ENCODE results near the gene CLEC20A. TPM values are rescaled to one million over a fixed set of nuclear protein-coding genes. Genes with fewer than 3 reads are reported as not detected.

The CLEC20A gene
- total and polyA plus RNA-seq, 2 of the 8 experiments (the other 6 are each of a cell fraction or from before 2014, with no cell fraction given): not detected

DNA sequence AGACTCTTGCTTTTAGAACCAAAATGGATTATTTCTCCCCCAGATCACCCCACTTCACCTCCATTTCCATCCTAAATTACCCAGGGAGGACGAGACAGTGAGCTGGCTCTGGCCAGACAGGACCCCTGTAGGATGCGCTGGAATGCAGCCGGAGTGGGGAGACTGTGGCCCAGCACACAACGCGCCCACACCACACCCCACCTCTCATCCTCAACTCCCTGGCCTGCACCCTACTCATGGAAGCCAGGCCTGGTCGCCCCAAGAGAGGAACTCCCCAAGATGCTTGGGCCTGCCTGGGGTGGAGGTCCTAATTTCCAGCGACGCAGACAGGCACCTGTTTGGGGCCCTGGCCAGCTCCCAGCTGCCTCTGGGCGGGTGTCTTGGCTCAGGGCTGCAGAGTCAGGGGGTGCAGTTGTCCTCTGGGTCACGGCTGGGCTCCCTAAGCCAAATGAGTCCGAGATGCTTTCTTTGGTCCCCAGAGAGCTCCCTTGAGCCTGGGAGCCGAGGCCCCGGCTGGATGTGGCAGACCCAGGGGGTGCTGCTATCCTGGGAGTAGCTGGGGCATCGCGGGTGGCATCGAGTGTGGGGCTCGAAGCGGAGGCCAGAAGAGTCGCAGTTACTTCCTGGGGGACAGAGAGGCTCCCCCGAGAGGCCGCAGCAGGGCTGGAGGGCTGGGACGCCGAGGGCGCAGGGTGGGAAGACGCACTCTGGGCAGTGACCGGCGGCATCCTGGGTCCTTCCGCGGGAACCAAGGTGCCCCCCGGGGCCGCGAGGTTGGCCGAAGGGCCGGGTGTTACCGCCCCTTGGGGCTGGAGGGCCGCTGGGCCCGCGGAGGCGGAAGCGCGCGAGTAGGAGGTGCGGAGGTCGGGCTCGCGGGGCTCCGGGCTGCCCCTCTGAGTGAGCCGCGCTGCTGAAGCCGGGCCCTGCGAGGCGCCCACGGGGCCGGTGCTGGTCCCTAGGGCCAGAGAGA lies 10.4 kb downstream of the CLEC20A start:
- H3K27me3 ChIP-seq (replicated peaks in 1 of 4; ENCODE audit: control insufficient read depth in 3 of 4, extremely low read depth in 1 of 4, insufficient read depth in 3 of 4, low read length in 3 of 4): no peaks in the 10 kb centered on the region
- no peak overlapping the region for H3K14ac ChIP-seq (ENCODE audit: insufficient read length)
- no peaks in the 10 kb centered on the region for H3K23me2 ChIP-seq (ENCODE audit: low read depth, low read length)
- H3K79me2 ChIP-seq (ENCODE audit: control insufficient read depth in 1 of 2, insufficient read depth in 2 of 2, low read length in 2 of 2): no peaks in the 10 kb centered on the region
- H2BK5ac ChIP-seq (ENCODE audit: low read depth, low read length): no peak overlapping the region
- H2BK120ac ChIP-seq (replicated peaks; ENCODE audit: low read depth, low read length): no peak overlapping the region
- no peak overlapping the region for H3K9ac ChIP-seq (replicated peaks in 1 of 4; ENCODE audit: extremely low read depth in 1 of 4, low read depth in 3 of 4, low read length in 3 of 4)
- H2BK20ac ChIP-seq (ENCODE audit: low read length): no peak overlapping the region
- TF ChIP-seq CREB1 (IDR thresholded peaks at IDR 0.05) (no peak), CBX8 (IDR thresholded peaks at IDR 0.05; ENCODE audit: borderline replicate concordance, low read depth, low read length) (no peak), KDM1A (IDR thresholded peaks at IDR 0.05; ENCODE audit: borderline replicate concordance, low read length) (no peak), SP4 (IDR thresholded peaks at IDR 0.05; ENCODE audit: low read length) (no peak), RXRA (IDR thresholded peaks at IDR 0.05; ENCODE audit: insufficient read depth, low read depth, low read length) (no peak), RFX5 (IDR thresholded peaks at IDR 0.05; ENCODE audit: borderline replicate concordance, low read depth, low read length) (no peak), TAF1 (IDR thresholded peaks at IDR 0.05; ENCODE audit: low read depth, low read length) (0 out of 2 replicates have a peak, but pooled peaks have one; percentile 11)
- H2AK5ac ChIP-seq (ENCODE audit: low read depth, low read length): no peak overlapping the region
- no peaks in the 10 kb centered on the region for H3K79me1 ChIP-seq (ENCODE audit: low read depth, low read length)
- H3K27ac ChIP-seq (ENCODE audit: low read depth, low read length): no peak overlapping the region
- H4K91ac ChIP-seq (replicated peaks; ENCODE audit: insufficient read length, low read length): no peak overlapping the region
- CTCF ChIA-PET (ENCODE audit: partially characterized antibody): interaction anchor here (1.6 to 10.0 kb wide), 3 partner anchors 10 to 14 kb away, joined by 5 to 100 read pairs (median 6); no protein-coding TSS in a partner anchor
- H4K5ac ChIP-seq (ENCODE audit: insufficient read length, low read depth, low read length): no peak overlapping the region
- POLR2A ChIA-PET (ENCODE audit: partially characterized antibody): interaction anchor here (1.1 kb wide), 1 partner anchor 8 kb away, joined by 3 read pairs; no protein-coding TSS in a partner anchor
- H2BK12ac ChIP-seq (ENCODE audit: low read depth, low read length): no peak overlapping the region
- no peaks in the 10 kb centered on the region for H3K9me3 ChIP-seq (ENCODE audit: insufficient read depth in 2 of 2, low read depth in 1 of 2, low read length in 1 of 2)
- H3K36me3 ChIP-seq (ENCODE audit: control insufficient read depth in 2 of 4, insufficient read depth in 4 of 4, low read length in 3 of 4): no peaks in the 10 kb centered on the region
- peak overlapping the region in 1 of 4 experiments; percentile 33; a peak in 3 of 8 replicates for H3K4me3 ChIP-seq (ENCODE audit: extremely low read depth in 1 of 4, insufficient read depth in 2 of 4, low read depth in 3 of 4, low read length in 4 of 4)
- FAIRE-seq: no peak
- peak overlapping the region; percentile 69; the same call in 1 of the 2 replicates for H4K8ac ChIP-seq (ENCODE audit: extremely low read depth, insufficient read depth, low read length)
- no peak overlapping the region for H3K4ac ChIP-seq (replicated peaks; ENCODE audit: insufficient read length, low read depth, low read length)
- no peaks in the 10 kb centered on the region for H4K20me1 ChIP-seq (replicated peaks in 1 of 2; ENCODE audit: control insufficient read depth in 1 of 2, insufficient read depth in 2 of 2, low read length in 2 of 2)
- peak in 1 of 2 experiments; percentile 54 for DNase-seq (ENCODE audit: low read depth in 1 of 2, low spot score in 2 of 2)
- H3K4me2 ChIP-seq (ENCODE audit: insufficient read depth in 1 of 2, low read depth in 2 of 2, low read length in 2 of 2): peak overlapping the region in 1 of 2 experiments; percentile 35; a peak in 2 of 4 replicates
- H3K23ac ChIP-seq (ENCODE audit: insufficient read length): no peak overlapping the region
- H2BK15ac ChIP-seq (ENCODE audit: low read length): no peak overlapping the region
- H3K18ac ChIP-seq (ENCODE audit: extremely low read depth, low read length): no peak overlapping the region
- H3K4me1 ChIP-seq (replicated peaks in 1 of 4; ENCODE audit: control insufficient read depth in 3 of 4, insufficient read depth in 4 of 4, low read length in 3 of 4): no peaks in the 10 kb centered on the region; a peak in 1 of 7 replicates
- H3K56ac ChIP-seq (replicated peaks; ENCODE audit: insufficient read length, low read depth, low read length): no peak overlapping the region
- WGBS, 2 experiments (ENCODE audit: extremely low coverage in 1 of 2, insufficient coverage in 1 of 2, insufficient read length in 1 of 2, insufficient replicate concordance in 2 of 2, low coverage in 1 of 2, low lambda C conversion rate in 2 of 2, missing lambda C conversion rate in 1 of 2): 74% methylated on average over 51 of the region's 54 CpGs; no CpG with 5 or more reads in 1 of the 2 experiments
- H2AFZ ChIP-seq (ENCODE audit: low read length): no peak overlapping the region

Data from H1 (cell line).